ENCODE measurements around the gene MFAP3.

MFAP3 gene

DNA sequence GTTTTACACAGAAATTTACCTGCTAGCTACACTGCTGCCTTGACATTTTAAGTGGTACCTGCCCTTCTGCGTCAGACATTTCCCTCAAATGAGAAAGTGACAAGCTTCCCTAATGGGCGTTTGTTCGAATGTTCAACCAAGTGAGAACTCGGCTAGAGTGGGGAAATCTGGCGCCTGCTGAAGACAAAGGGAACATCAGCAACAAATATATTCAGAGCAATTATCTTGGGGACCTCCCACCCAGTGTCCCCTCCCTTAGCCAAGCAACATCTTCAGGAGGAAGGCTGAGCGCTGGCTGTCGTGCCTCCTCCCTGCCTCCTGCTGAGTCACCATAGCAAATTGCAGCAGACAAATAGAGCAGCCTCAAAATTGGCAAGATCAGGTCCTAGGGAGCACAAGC is 57.1 kb downstream of the MFAP3 start:
- DNase-seq, result peak; percentile 64

DNA sequence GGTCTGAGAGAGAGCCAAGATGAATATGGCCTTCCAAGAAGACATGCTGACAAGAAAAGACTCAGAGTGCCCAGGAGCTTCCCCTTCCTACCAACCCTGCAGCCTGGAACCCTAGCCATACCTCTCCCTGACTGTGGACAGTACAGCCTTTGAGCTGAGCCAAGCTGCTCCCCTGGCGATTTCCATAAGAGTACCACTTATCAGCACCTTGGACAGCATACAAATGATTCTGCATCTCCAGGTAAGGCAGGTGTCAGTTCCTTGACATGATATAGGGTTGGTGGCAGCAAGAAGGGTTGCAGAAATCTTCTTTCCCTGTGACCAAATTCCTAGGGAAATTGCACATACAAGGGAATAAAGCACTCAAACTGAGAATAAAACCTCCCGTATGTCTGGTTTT is 58.3 kb downstream of the MFAP3 start:
- DNase-seq, result no peak

DNA sequence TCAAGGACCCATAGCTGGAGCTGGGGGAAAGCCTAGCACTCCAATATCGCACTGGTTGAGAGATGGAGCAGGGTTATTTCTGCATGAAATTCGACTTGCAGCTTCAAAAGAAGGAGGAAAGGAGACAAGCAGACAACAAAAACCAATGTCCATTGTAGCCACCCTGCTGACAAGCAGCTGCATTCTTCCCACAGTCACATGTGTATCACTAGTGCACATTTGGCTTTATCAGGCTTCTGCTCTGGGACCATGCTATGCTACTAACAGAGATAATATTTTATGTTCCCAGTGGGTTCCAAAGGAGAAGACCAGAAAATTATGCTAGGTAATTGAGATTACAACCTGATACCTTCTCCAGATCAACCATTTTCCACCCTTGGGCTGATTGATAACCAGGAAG is 59.7 kb downstream of the MFAP3 start:
- DNase-seq, result no peak

DNA sequence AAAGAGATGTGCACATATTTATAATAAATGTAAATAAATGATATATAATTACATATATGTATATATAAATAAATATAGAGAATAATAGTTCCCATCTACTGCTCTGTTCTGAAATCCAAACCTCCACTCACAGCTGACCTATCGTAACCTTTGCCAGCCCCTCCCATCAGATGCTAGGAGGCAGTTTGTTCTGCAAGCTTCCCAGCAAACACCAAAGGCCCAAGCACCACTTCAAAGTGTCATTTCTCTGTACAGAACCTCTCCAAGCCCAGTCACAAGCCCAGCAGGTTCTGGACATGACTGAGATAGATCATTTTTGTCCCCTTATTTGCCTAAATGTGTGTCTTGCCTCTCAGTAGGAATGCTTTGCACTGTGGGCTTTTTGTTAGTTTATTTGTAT is 62.4 kb downstream of the MFAP3 start:
- DNase-seq, result no peak

DNA sequence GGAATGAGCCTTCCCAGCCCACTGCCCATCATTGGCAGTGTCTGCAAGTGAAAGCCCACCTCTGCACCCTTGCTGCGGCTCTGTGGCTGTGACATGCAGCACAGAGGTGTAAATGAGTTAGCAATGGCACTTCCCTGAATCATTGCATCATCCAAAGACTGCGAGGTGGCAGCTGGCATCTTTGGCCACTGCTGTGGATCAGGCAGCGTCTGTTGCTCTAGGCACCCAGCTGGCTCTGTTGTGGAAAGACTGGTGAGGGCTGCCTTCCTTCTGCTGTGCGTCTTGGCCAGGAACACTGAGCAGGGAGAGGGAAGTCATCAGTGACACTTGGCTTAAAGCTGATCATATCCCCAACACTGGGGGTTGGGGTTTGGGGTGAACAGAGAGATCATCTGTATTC is 64.5 kb downstream of the MFAP3 start:
- DNase-seq, result no peak
